Measurements from ENCODE around the gene RPS2.
A peak's percentile ranks its signal among the peaks of the same experiment; 100 is the strongest.

Gene RPS2

DNA sequence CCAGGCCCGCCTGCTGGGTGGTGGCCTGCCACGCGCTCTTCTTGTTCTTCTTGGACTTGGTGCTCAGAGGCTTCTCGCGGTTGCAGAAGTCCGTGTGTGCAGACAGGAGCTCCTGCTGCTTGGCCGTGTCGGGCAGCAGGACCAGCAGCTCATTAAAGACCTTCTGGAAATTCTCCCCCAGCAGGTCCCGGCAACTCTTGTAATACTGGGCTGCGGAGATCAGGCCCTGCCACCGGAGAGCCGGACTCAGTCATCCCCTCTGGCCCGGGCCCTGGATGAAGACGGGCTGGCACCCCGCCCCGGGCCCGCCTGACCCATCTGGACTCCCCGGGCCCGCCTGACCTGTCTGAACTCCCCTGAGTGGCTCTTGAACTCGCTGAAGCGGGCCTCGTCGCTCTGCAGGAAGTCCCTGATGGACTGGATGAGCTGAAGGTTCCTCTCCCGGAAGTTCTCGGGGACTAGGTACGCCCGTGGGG, 33.8 kb upstream of the RPS2 start:
- H3K9me3 ChIP-seq (ENCODE audit: insufficient read depth, low read length): no peaks in the 10 kb centered on the region
- H3K4me3 ChIP-seq (ENCODE audit: insufficient read depth, low read length, poor library complexity, severe bottlenecking): no peak overlapping the region
- H3K27me3 ChIP-seq (ENCODE audit: low read length): no peaks in the 10 kb centered on the region
- H3F3A ChIP-seq (ENCODE audit: insufficient read depth): peaks cover 9% of the 10 kb centered on the region
- no peak overlapping the region for H3K27ac ChIP-seq (ENCODE audit: low read depth, low read length)
- TF ChIP-seq CTCF (IDR thresholded peaks at IDR 0.05; ENCODE audit: insufficient read depth, low read length, poor library complexity, severe bottlenecking): no peak
- TF ChIP-seq EZH2phosphoT487 (conservative IDR thresholded peaks at IDR 0.05; ENCODE audit: low read length): no peak
- no peaks in the 10 kb centered on the region for H3K9me2 ChIP-seq (replicated peaks; ENCODE audit: insufficient read depth, low read length)
- H2AFZ ChIP-seq (ENCODE audit: low read depth, low read length, severe bottlenecking): no peak overlapping the region
- H3K36me3 ChIP-seq (ENCODE audit: low read length): no peaks in the 10 kb centered on the region
- no peak overlapping the region for H3K4me2 ChIP-seq (ENCODE audit: low read depth, low read length, poor library complexity, severe bottlenecking)
- H3K9ac ChIP-seq (ENCODE audit: low read length): no peak overlapping the region
- no peaks in the 10 kb centered on the region; the same call in 1 of the 2 replicates for H4K20me1 ChIP-seq (ENCODE audit: low read depth, low read length)
- peaks cover 2% of the 10 kb centered on the region for H3K79me2 ChIP-seq (ENCODE audit: insufficient read depth, low read length)

DNA sequence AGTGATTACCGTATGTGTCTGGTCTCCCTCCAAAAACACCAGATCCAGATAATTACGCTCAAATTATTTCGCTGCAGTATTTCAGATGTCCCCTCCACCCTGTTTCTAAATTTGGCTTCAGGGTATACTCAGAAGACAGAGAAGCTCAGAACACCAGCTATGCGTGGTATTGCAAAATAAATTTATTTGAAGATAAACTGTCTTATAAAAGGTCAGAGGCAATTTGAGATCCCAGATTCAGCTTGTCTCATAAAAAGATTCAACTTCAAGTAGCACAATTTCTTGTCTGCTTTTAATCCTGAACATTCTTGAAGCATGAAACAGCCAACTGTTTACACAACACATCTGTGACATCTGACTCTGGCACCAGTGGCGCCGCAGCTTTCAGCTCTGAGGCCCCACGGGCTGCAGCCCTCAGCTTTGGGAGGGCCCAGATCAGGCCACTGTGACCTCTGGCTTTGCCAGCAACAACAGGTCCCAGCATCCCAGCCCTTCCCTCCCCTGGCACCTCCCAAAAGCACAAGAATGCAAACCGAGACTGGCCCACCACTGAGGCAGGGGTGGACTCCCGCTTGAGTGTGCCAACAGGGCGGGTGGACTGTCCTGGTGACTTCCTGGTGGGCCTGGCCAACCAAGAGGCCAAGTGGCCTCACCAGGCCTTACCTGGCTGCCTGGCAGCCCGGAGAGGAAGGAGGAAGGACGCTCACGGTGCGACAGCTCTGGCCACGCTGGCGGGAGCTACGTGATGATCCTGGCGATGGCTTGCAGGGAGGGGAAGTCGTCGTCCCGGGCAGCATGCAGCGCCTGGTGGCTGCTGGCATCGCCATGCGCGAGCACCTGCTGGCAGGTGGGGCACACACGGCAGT, 33.1 kb upstream of the RPS2 start:
- no peak overlapping the region for H3K4me2 ChIP-seq (ENCODE audit: low read depth, low read length, poor library complexity, severe bottlenecking)

DNA sequence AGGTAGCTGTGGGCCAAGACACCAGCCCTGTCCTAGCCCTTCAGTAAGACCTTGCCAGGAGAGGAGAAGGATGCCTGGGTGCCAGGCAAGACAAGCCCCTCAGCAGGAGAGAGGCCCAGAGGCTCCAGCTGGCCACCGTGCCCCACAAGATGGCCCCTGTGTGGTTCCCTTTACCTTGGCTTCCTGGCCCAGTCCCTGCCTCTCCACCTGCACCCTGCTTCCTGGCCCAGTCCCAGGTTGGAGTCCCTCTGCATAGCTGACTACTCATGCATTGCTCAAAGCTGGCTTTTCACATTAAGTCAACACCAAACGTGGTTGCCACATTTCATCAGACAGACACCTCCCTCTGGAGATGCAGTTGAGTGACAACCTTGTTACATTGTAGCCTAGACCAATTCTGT, 29.1 kb upstream of the RPS2 start:
- Histone ChIP-seq H3F3A (ENCODE audit: insufficient read depth) (peaks cover 13% of the 10 kb centered on the region), H3K4me3 (ENCODE audit: insufficient read depth, low read length, poor library complexity, severe bottlenecking) (no peak overlapping the region)
- TF ChIP-seq CTCF (IDR thresholded peaks at IDR 0.05; ENCODE audit: insufficient read depth, low read length, poor library complexity, severe bottlenecking): no peak
- TF ChIP-seq EZH2phosphoT487 (conservative IDR thresholded peaks at IDR 0.05; ENCODE audit: low read length): no peak

More for the DNA sequence above, 33.1 kb upstream of the RPS2 start:
- H3K9me2 ChIP-seq (replicated peaks; ENCODE audit: insufficient read depth, low read length): no peaks in the 10 kb centered on the region
- TF ChIP-seq CTCF (IDR thresholded peaks at IDR 0.05; ENCODE audit: insufficient read depth, low read length, poor library complexity, severe bottlenecking) (no peak), EZH2phosphoT487 (conservative IDR thresholded peaks at IDR 0.05; ENCODE audit: low read length) (no peak)
- H2AFZ ChIP-seq (ENCODE audit: low read depth, low read length, severe bottlenecking): no peak overlapping the region
- no peaks in the 10 kb centered on the region for H3K36me3 ChIP-seq (ENCODE audit: low read length)
- peaks cover 9% of the 10 kb centered on the region for H3F3A ChIP-seq (ENCODE audit: insufficient read depth)
- no peaks in the 10 kb centered on the region for H3K9me3 ChIP-seq (ENCODE audit: insufficient read depth, low read length)
- H3K9ac ChIP-seq (ENCODE audit: low read length): no peak overlapping the region
- no peak overlapping the region for H3K4me3 ChIP-seq (ENCODE audit: insufficient read depth, low read length, poor library complexity, severe bottlenecking)
- no peaks in the 10 kb centered on the region for H4K20me1 ChIP-seq (ENCODE audit: low read depth, low read length)
- no peaks in the 10 kb centered on the region for H3K27me3 ChIP-seq (ENCODE audit: low read length)
- no peak overlapping the region for H3K27ac ChIP-seq (ENCODE audit: low read depth, low read length)
- no peaks in the 10 kb centered on the region for H3K79me2 ChIP-seq (ENCODE audit: insufficient read depth, low read length)

More for the DNA sequence above, 29.1 kb upstream of the RPS2 start:
- Histone ChIP-seq H3K36me3 (ENCODE audit: low read length) (no peaks in the 10 kb centered on the region), H3K27ac (ENCODE audit: low read depth, low read length) (0 out of 2 replicates have a peak overlapping the region, but pooled peaks have one; percentile 8), H3K79me2 (ENCODE audit: insufficient read depth, low read length) (no peaks in the 10 kb centered on the region), H3K9me3 (ENCODE audit: insufficient read depth, low read length) (no peaks in the 10 kb centered on the region), H4K20me1 (ENCODE audit: low read depth, low read length) (no peaks in the 10 kb centered on the region), H2AFZ (ENCODE audit: low read depth, low read length, severe bottlenecking) (no peak overlapping the region), H3K9ac (ENCODE audit: low read length) (no peak overlapping the region), H3K4me2 (ENCODE audit: low read depth, low read length, poor library complexity, severe bottlenecking) (no peak overlapping the region), H3K9me2 (replicated peaks; ENCODE audit: insufficient read depth, low read length) (no peaks in the 10 kb centered on the region), H3K27me3 (ENCODE audit: low read length) (no peaks in the 10 kb centered on the region)
